ENCODE data around the gene WDCP. TPM values are rescaled to one million over a fixed set of nuclear protein-coding genes. Genes with fewer than 3 reads are reported as not detected.
A peak's percentile ranks its signal among the peaks of the same experiment; 100 is the strongest.

Gene WDCP
- total RNA-seq, 1 donor from 2014 or later = 12.5 TPM

- no peak for TF ChIP-seq CTCF (IDR thresholded peaks at IDR 0.05)
- Mint-ChIP-seq H3K4me3 (ENCODE audit: unreplicated experiment) (peak overlapping the region; percentile 95), H3K4me1 (ENCODE audit: low read depth) (peaks cover 23% of the 10 kb centered on the region), H3K36me3 (ENCODE audit: low read depth) (peaks cover 14% of the 10 kb centered on the region), H3K27me3 (ENCODE audit: low read depth) (no peaks in the 10 kb centered on the region), H3K9me3 (ENCODE audit: low read depth) (no peaks in the 10 kb centered on the region), H3K27ac (ENCODE audit: unreplicated experiment) (peak overlapping the region; percentile 92)
- DNase-seq (ENCODE audit: low spot score) = no peak
Observed at GRCh38 chr2:24085200-24085489, 38.0 kb upstream of the WDCP start.

GRCh38 chr2:24084386-24085199, 37.4 kb upstream of the WDCP start, which contains the start of gene TP53I3:
TP53I3 (minus strand) TSS chr2:24084834; CDS start chr2:24084326, 508 bp downstream.
- DNase-seq (ENCODE audit: low spot score) = peak; percentile 97
- no peaks in the 10 kb centered on the region for H3K9me3 Mint-ChIP-seq (ENCODE audit: low read depth)
- peaks cover 23% of the 10 kb centered on the region for H3K4me1 Mint-ChIP-seq (ENCODE audit: low read depth)
- H3K36me3 Mint-ChIP-seq (ENCODE audit: low read depth) = peaks cover 16% of the 10 kb centered on the region
- no peaks in the 10 kb centered on the region for H3K27me3 Mint-ChIP-seq (ENCODE audit: low read depth)
- peak within 1 kb of the TSS; percentile 95 for H3K4me3 Mint-ChIP-seq (ENCODE audit: unreplicated experiment)
- peak within 1 kb of the TSS; percentile 95 for H3K27ac Mint-ChIP-seq (ENCODE audit: unreplicated experiment)
- TF ChIP-seq CTCF (IDR thresholded peaks at IDR 0.05) = peak; percentile 98

- peak overlapping the region; percentile 95 for H3K27ac Mint-ChIP-seq (ENCODE audit: unreplicated experiment)
- peaks cover 23% of the 10 kb centered on the region for H3K4me1 Mint-ChIP-seq (ENCODE audit: low read depth)
- H3K9me3 Mint-ChIP-seq (ENCODE audit: low read depth) = no peaks in the 10 kb centered on the region
- H3K4me3 Mint-ChIP-seq (ENCODE audit: unreplicated experiment) = peak overlapping the region; percentile 95
- no peaks in the 10 kb centered on the region for H3K27me3 Mint-ChIP-seq (ENCODE audit: low read depth)
- peaks cover 18% of the 10 kb centered on the region for H3K36me3 Mint-ChIP-seq (ENCODE audit: low read depth)
- no peak for TF ChIP-seq CTCF (IDR thresholded peaks at IDR 0.05)
- DNase-seq (ENCODE audit: low spot score) = no peak
Observed at GRCh38 chr2:24083567-24084385, 36.6 kb upstream of the WDCP start.

- no peak for DNase-seq (ENCODE audit: low spot score)
- Mint-ChIP-seq H3K9me3 (ENCODE audit: low read depth) (no peaks in the 10 kb centered on the region), H3K4me1 (ENCODE audit: low read depth) (peaks cover 25% of the 10 kb centered on the region), H3K4me3 (ENCODE audit: unreplicated experiment) (peak overlapping the region; percentile 95), H3K27me3 (ENCODE audit: low read depth) (no peaks in the 10 kb centered on the region), H3K27ac (ENCODE audit: unreplicated experiment) (peak overlapping the region; percentile 95), H3K36me3 (ENCODE audit: low read depth) (peaks cover 16% of the 10 kb centered on the region)
- TF ChIP-seq CTCF (IDR thresholded peaks at IDR 0.05) = no peak
Observed at GRCh38 chr2:24082787-24083566, 35.8 kb upstream of the WDCP start.

GRCh38 chr2:24080701-24081100, 33.5 kb upstream of the WDCP start:
- H3K36me3 Mint-ChIP-seq (ENCODE audit: low read depth) = peaks cover 16% of the 10 kb centered on the region
- no peaks in the 10 kb centered on the region for H3K27me3 Mint-ChIP-seq (ENCODE audit: low read depth)
- peaks cover 33% of the 10 kb centered on the region for H3K4me1 Mint-ChIP-seq (ENCODE audit: low read depth)
- H3K9me3 Mint-ChIP-seq (ENCODE audit: low read depth) = no peaks in the 10 kb centered on the region
- no peak for DNase-seq (ENCODE audit: low spot score)
- no peak overlapping the region for H3K27ac Mint-ChIP-seq (ENCODE audit: unreplicated experiment)
- TF ChIP-seq CTCF (IDR thresholded peaks at IDR 0.05) = no peak
- no peak overlapping the region for H3K4me3 Mint-ChIP-seq (ENCODE audit: unreplicated experiment)

All from chondrocyte (in vitro differentiated cells).